Left ventricle myocardium inferior (tissue), 1 donor: ENCODE results near the gene SPINK4. TPM values are rescaled to one million over a fixed set of nuclear protein-coding genes. Genes with fewer than 3 reads are reported as not detected.
A peak's percentile ranks its signal among the peaks of the same experiment; 100 is the strongest.

Source experiments
- DNase-seq: peaks from one replicate; pipeline ENCODE4 v3.0.0-alpha.2; 2020
- H3K27ac ChIP-seq: fragments of 200-600 bp; replicated peaks from 2 replicates; pipeline ENCODE4 v1.8.0; 2021
- H3K27me3 ChIP-seq: fragments of 200-600 bp; 2 replicates; pipeline ENCODE4 v1.8.0; 2021; ENCODE audit warnings: low read depth
- H3K36me3 ChIP-seq: fragments of 200-600 bp; 2 replicates; pipeline ENCODE4 v1.8.0; 2021
- H3K4me1 ChIP-seq: fragments of 200-600 bp; 2 replicates; pipeline ENCODE4 v1.8.0; 2021
- H3K4me3 ChIP-seq: fragments of 200-600 bp; 2 replicates; pipeline ENCODE4 v1.8.0; 2021; ENCODE audit warnings: mild to moderate bottlenecking, moderate library complexity
- H3K9me3 ChIP-seq: fragments of 200-600 bp; replicated peaks from 2 replicates; pipeline ENCODE4 v1.8.0; 2021
- intact Hi-C: fragments of 100-400 bp; cut with micrococcal nuclease; formaldehyde crosslinking; loops from one replicate; pipeline ENCODE4 v1.11.0; 2022
- total RNA-seq: library from RNA; stranded (reverse); fragmentation: NEBNext Ultra II Directional; extraction: Animal tissue kit (Norgen Biotek cat#: 25700); gene quantifications from one replicate; pipeline ENCODE4 v1.2.1, GENCODE V29; 2021
- TF ChIP-seq, protein P1 (sequence below): fragments of 200-600 bp; IDR thresholded peaks from 2 replicates; pipeline ENCODE4 v1.8.0; 2021; ENCODE audit warnings: antibody characterized with exemption, mild to moderate bottlenecking, borderline replicate concordance
- donor health status: DM: no; HTN: yes; CAD: no; lungs with severe emphysema.

The SPINK4 gene
- total RNA-seq, 1 donor from 2014 or later = not detected

DNA sequence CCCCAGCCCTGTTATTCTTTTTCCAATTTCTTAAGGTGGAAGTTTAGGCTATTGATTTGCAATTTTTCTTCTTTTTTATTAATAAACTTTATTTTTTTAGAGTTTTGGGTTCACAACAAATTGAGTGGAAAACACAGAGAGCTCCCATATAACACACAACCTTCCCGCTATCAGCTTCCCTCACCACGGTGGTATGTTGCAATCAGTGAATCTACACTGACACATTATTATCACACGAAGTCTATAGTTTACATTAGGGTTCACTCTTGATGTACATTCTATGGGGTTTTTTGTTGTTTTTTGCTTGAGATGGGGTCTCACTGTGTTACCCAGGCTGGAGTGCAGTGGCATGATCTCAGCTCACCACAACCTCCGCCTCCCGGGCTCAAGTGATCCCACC, 45.5 kb downstream of the SPINK4 start:
- intact Hi-C loops = no loop called here
- H3K36me3 ChIP-seq = peaks cover 51% of the 10 kb centered on the region
- TF ChIP-seq, protein P1, sequence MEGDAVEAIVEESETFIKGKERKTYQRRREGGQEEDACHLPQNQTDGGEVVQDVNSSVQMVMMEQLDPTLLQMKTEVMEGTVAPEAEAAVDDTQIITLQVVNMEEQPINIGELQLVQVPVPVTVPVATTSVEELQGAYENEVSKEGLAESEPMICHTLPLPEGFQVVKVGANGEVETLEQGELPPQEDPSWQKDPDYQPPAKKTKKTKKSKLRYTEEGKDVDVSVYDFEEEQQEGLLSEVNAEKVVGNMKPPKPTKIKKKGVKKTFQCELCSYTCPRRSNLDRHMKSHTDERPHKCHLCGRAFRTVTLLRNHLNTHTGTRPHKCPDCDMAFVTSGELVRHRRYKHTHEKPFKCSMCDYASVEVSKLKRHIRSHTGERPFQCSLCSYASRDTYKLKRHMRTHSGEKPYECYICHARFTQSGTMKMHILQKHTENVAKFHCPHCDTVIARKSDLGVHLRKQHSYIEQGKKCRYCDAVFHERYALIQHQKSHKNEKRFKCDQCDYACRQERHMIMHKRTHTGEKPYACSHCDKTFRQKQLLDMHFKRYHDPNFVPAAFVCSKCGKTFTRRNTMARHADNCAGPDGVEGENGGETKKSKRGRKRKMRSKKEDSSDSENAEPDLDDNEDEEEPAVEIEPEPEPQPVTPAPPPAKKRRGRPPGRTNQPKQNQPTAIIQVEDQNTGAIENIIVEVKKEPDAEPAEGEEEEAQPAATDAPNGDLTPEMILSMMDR = no peak
- no peak overlapping the region for H3K27ac ChIP-seq
- peaks cover 18% of the 10 kb centered on the region for H3K4me1 ChIP-seq
- no peak overlapping the region for H3K4me3 ChIP-seq
- no peaks in the 10 kb centered on the region for H3K9me3 ChIP-seq
- no peaks in the 10 kb centered on the region for H3K27me3 ChIP-seq
- no peak for DNase-seq

DNA sequence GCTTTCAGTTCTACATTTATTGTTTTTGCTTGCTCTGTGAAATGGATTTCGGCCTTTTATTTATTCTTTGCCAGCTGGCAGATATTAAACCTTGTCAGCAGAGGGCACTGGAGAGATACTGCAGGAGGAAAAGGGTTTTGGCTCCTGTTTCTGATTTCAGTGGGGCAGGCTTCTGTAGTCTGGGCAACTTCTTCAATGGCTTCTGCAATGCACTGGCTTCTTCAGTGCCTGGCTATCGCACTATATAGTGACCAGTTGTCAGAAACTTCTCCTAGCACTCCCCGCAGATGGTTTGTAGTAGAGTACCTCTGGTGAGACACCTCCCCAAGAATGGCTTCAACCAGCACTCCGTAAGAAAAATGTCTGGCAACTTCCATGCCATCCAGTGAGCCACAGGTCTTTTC, 47.1 kb downstream of the SPINK4 start:
- Histone ChIP-seq H3K4me1 (peaks cover 34% of the 10 kb centered on the region), H3K27ac (peak overlapping the region; percentile 56), H3K9me3 (no peaks in the 10 kb centered on the region), H3K27me3 (no peaks in the 10 kb centered on the region), H3K4me3 (no peak overlapping the region), H3K36me3 (peaks cover 35% of the 10 kb centered on the region)
- TF ChIP-seq, protein P1 = peak; percentile 74
- intact Hi-C loops = no loop called here
- no peak for DNase-seq

DNA sequence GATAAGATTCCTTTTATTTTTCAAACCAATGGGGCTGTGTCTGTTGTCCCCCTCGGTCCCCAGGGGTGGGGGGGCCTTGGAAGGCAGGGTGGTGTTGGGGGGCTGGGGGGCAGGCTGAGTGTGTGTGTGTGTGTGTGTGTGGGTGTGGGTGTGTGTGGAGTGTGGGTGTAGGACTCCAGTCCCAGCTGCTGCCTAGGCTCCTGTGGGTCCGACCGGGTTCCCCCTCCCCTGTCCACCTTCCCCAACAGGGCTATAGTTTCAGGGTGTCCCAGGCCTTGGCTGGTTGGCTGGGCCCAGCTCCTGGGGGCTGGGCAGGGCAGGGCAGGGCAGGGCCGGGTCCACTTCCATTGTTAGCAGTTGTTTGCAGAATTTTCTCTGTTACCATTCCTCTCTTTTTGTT, 48.3 kb downstream of the SPINK4 start:
- peaks cover 45% of the 10 kb centered on the region for H3K4me1 ChIP-seq
- H3K36me3 ChIP-seq = peaks cover 32% of the 10 kb centered on the region
- no peak for DNase-seq
- intact Hi-C loops = no loop called here
- H3K9me3 ChIP-seq = no peaks in the 10 kb centered on the region
- TF ChIP-seq, protein P1 = no peak
- H3K4me3 ChIP-seq = no peak overlapping the region
- no peak overlapping the region for H3K27ac ChIP-seq
- H3K27me3 ChIP-seq = no peaks in the 10 kb centered on the region

DNA sequence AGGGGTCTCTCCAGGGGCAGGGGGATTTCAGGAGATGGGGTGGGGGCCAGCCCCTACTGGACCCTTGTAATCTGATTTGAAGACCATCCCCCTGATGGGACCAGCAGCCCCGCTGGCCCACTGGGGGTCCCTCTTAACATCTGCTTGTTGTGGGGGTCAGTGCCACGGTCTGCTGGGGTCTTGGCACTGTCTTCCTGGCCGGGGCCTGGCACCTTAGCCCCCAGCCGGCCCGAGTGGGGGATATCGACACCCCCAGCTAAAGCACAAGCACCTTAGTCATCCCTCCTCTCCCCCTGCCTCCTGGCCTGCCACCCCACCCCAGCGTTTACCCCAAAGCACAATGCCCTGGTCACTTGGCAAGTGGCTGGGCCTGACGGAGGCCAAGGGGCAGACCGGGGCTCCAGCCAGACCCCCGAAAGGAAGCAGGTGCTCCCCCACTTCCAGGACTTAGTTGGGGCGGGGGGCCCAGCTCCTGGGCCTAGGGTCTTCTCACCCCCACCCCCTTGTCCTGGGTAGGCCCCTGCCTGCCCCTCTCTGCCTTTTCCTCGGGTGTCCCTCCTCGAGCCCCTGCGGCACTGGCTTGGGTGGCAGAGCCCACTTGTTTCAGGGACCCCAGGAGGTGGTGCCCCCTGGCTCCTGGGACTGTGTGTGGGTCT, 49.0 kb downstream of the SPINK4 start:
- H3K4me3 ChIP-seq = peak overlapping the region; percentile 75
- intact Hi-C loops = no loop called here

DNA sequence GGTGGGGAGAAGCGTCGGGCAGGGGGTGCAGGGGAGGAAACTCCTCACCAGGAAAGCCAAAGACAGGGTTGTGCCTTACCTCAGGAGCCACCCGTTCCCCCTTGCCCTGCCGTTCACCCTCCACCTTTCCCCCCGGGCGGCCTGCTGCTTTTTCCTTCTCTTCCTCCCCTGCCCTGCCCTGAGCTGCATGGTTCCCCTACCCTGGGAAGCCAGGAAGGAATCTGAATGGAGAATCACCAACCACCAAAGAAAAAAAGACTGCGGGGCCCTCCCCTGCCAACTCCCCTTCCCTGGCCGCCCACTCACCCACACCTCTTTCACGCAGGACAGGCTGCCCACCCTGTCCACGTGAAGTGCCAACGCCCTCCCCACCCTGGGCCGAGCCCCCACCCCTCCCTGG, 49.5 kb downstream of the SPINK4 start:
- peaks cover 58% of the 10 kb centered on the region for H3K4me1 ChIP-seq
- H3K27me3 ChIP-seq = no peaks in the 10 kb centered on the region
- peak overlapping the region; percentile 75 for H3K4me3 ChIP-seq
- TF ChIP-seq, protein P1 = no peak
- no peaks in the 10 kb centered on the region for H3K9me3 ChIP-seq
- intact Hi-C loops = no loop called here
- DNase-seq = no peak
- peak overlapping the region; percentile 96 for H3K27ac ChIP-seq
- H3K36me3 ChIP-seq = peaks cover 24% of the 10 kb centered on the region

More for the DNA sequence above, 49.0 kb downstream of the SPINK4 start:
- H3K9me3 ChIP-seq = no peaks in the 10 kb centered on the region
- peaks cover 52% of the 10 kb centered on the region for H3K4me1 ChIP-seq
- H3K27me3 ChIP-seq = no peaks in the 10 kb centered on the region
- peaks cover 24% of the 10 kb centered on the region for H3K36me3 ChIP-seq
- no peak for DNase-seq
- TF ChIP-seq, protein P1 = no peak
- H3K27ac ChIP-seq = peak overlapping the region; percentile 96
